Gastrocnemius medialis (tissue), 4 donors: ENCODE data around the gene SCN5A. TPM values are rescaled to one million over a fixed set of nuclear protein-coding genes. Genes with fewer than 3 reads are reported as not detected.

Experiments used
- ATAC-seq, 2 donors: fragments of 150-250 bp; one replicate each; pipeline ENCODE4 v1.9.1; 2016
- DNase-seq, 2 donors: peaks; one replicate each; pipeline ENCODE4 v3.0.0-alpha.2; 2019
- H3K27ac ChIP-seq, 4 donors: fragments of 200-600 bp; sonication (generic); 1 replicate in 1 of 4; 2 replicates in 3 of 4; pipeline ENCODE4 v1.5.1; 2016 to 2018; ENCODE audit warnings: mild to moderate bottlenecking in 2 of 4, moderate library complexity in 1 of 4
- H3K27me3 ChIP-seq, 3 donors: fragments of 200-600 bp; sonication (generic) in 2 of 3; 1 replicate in 1 of 3; 2 replicates in 2 of 3; pipeline versions ENCODE4 v1.5.1 to v1.6.0; 2016 to 2019; ENCODE audit warnings: mild to moderate bottlenecking in 1 of 3, moderate library complexity in 1 of 3
- H3K36me3 ChIP-seq, 2 donors: fragments of 200-600 bp; sonication (generic) in 1 of 2; one replicate each; pipeline ENCODE4 v1.5.1; 2017 to 2018
- H3K4me1 ChIP-seq, 2 donors: fragments of 200-600 bp; sonication (generic) in 1 of 2; one replicate each; pipeline ENCODE4 v1.5.1; 2016 to 2017; ENCODE audit warnings: mild to moderate bottlenecking in 2 of 2
- H3K4me3 ChIP-seq, 4 donors: fragments of 200-600 bp; sonication (generic) in 3 of 4; 1 replicate in 1 of 4; 2 replicates in 3 of 4; pipeline ENCODE4 v1.5.1; 2016 to 2019; ENCODE audit warnings: mild to moderate bottlenecking in 2 of 4
- H3K9me3 ChIP-seq, 3 donors: fragments of 200-600 bp; sonication (generic) in 2 of 3; 1 replicate in 1 of 3; 2 replicates in 2 of 3; pipeline ENCODE4 v1.5.1; 2016 to 2019
- CTCF ChIP-seq, 5 experiments: fragments of 450-650 bp in 3 of 5; fragments of 200-600 bp in 2 of 5; sonication (generic) in 2 of 5; IDR thresholded peaks in 4 of 5; conservative IDR thresholded peaks in 1 of 5; 1 replicate in 4 of 5; 2 replicates in 1 of 5; pipeline ENCODE4 v1.5.1; 2016 to 2019; ENCODE audit warnings: antibody characterized with exemption in 5 of 5, mild to moderate bottlenecking in 3 of 5, moderate library complexity in 3 of 5
- POLR2A ChIP-seq, 2 donors: fragments of 450-650 bp; IDR thresholded peaks; one replicate each; pipeline ENCODE4 v1.6.1; 2017; ENCODE audit warnings: antibody characterized with exemption in 2 of 2, mild to moderate bottlenecking in 2 of 2, moderate library complexity in 2 of 2
- in situ Hi-C, 4 donors: fragments of 200-750 bp; cut with MboI; loops; one replicate each; pipeline versions ENCODE4 v1.15.0 to v1.8.0; 2017; ENCODE audit warnings: low sequenced_read_pairs in 4 of 4
- intact Hi-C: fragments of 100-400 bp; cut with DNase I; formaldehyde crosslinking; loops from one replicate; pipeline ENCODE4 v1.15.1; 2023; ENCODE audit warnings: low total_unique reads
- total RNA-seq, 4 donors: library from RNA; depleted of rRNA; stranded (reverse); fragments of >200 nt; gene quantifications; one replicate each; pipeline versions ENCODE4 v1.1.0 to v1.2.3, GENCODE V29; 2016

The SCN5A gene
- total RNA-seq, 4 donors from 2014 or later: 0.05 to 4.3 (median 2.8) TPM; not detected in 1

DNA sequence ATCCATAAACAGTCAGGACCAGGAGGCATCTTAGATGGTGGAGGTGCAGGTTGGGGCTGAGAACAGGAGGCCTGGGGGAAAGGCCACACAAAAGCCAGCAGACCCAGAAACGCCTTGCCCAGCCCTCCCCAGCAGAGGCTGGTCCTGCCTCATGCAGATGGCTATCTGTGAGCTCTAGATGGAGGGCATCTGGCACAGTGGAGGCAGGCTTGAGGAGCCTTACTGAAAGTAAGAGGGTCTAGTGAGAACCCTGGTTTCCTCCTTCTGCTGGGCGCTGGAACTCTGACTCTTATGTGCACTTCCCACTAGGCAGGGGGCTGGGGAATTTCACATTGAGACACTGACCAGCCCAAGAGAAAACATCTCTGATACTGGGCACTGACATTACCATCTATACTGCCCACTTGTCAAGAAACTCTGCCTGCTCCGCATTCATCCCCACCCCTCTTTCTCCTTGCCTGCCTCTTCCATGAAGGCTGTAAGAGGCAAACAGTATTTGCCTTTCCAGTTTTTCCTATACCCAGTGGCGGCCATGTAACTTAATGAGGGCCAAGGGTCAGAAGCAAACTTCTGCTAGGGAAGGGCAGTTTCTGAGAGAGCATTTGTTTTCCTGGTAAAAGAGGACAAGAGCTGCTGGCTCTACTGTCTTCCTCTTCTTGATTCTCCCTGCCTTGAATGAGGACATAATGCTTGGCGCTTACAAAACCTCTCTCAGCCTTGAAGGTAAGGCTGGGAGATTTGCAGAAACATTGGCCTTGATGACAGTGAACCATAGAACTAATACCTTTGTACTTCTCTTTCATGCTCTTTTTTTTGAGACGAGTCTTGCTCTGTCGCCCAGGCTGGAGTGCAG is 4.4 kb upstream of the SCN5A start:
- in situ Hi-C loops: loop anchor here in 1 of 4 donors (5.0 kb wide), 1 partner anchor 132 kb away; no protein-coding TSS in a partner anchor
- Histone ChIP-seq H3K27me3 (peaks cover 9 to 18% (median 16%) of the 10 kb centered on the region in 3 donors), H3K27ac (no peak overlapping the region), H3K4me1 (peaks cover 3 to 6% of the 10 kb centered on the region in 2 donors), H3K9me3 (no peaks in the 10 kb centered on the region), H3K36me3 (no peaks in the 10 kb centered on the region), H3K4me3 (no peak overlapping the region)
- intact Hi-C loops: no loop called here
- ATAC-seq (no peak), DNase-seq (no peak)
- no peak for TF ChIP-seq POLR2A (IDR thresholded peaks at IDR 0.05)
- no peak for TF ChIP-seq CTCF (IDR thresholded peaks at IDR 0.05 in 4 of 5, conservative IDR thresholded peaks at IDR 0.05 in 1 of 5)

- H3K4me1 ChIP-seq: peaks cover 6 to 10% of the 10 kb centered on the region in 2 donors
- peaks cover 11 to 28% (median 20%) of the 10 kb centered on the region in 3 donors for H3K27me3 ChIP-seq
- intact Hi-C loops: no loop called here
- no peak for DNase-seq
- H3K9me3 ChIP-seq: no peaks in the 10 kb centered on the region
- no peak overlapping the region for H3K4me3 ChIP-seq
- in situ Hi-C loops: loop anchor here in 1 of 4 donors (5.0 kb wide), 1 partner anchor 131 kb away; no protein-coding TSS in a partner anchor
- no peak for ATAC-seq
- TF ChIP-seq POLR2A (IDR thresholded peaks at IDR 0.05) (no peak), CTCF (IDR thresholded peaks at IDR 0.05 in 4 of 5, conservative IDR thresholded peaks at IDR 0.05 in 1 of 5) (no peak)
- no peaks in the 10 kb centered on the region for H3K36me3 ChIP-seq
- no peak overlapping the region for H3K27ac ChIP-seq
Observed at GRCh38 chr3:38652934-38653333, 3.4 kb upstream of the SCN5A start.

DNA sequence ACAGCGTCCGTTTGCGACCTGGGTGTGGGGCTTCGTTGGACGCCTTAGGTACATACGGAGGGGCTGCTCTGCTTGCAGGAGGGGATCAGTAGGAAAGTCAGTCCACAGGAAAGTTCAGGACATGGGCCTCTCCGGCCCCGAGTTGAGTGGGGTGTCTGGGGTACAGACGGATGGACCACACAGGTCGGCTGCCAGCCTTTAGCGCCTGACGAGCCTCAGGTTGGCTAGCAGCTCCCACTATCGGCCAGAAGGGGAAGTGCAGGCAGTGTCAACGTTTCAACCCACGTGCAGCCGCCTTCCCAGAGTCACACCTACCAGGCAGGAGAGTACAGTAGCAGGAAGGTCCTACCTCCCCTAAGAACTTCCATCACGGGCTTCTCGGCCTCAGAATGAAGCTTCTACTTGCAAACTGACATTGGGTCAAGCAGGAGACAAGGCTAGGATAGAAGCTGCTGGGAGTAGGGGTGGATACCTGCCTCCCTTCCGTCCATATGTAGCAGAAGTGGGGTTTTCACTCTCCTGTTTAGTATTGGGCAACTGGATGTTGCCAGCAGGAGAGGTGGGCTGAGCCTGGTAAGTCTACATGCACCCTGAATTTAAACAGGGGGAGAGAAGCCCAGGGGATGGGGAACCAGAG is 1.8 kb upstream of the SCN5A start:
- Histone ChIP-seq H3K4me3 (peak overlapping the region in 1 of 4 donors; percentile 15), H3K4me1 (peaks cover 6 to 10% of the 10 kb centered on the region in 2 donors), H3K27ac (no peak overlapping the region), H3K27me3 (peaks cover 19 to 25% (median 24%) of the 10 kb centered on the region in 3 donors), H3K36me3 (no peaks in the 10 kb centered on the region), H3K9me3 (no peaks in the 10 kb centered on the region)
- DNase-seq (peak; percentile 29 to 34), ATAC-seq (peak; percentile 63 to 82)
- TF ChIP-seq CTCF (IDR thresholded peaks at IDR 0.05 in 4 of 5, conservative IDR thresholded peaks at IDR 0.05 in 1 of 5): peak; percentile 81 to 92 (median 89)
- TF ChIP-seq POLR2A (IDR thresholded peaks at IDR 0.05): no peak
- in situ Hi-C loops: loop anchor here in 1 of 4 donors (5.0 kb wide), 1 partner anchor 129 kb away; no protein-coding TSS in a partner anchor
- intact Hi-C loops: loop anchor here (1.0 kb wide), 2 partner anchors 130 to 155 kb away; partner anchors contain the start of gene EXOG

GRCh38 chr3:38650248-38650951 is 913 bp upstream of the SCN5A start:
- H3K27me3 ChIP-seq: peaks cover 19 to 25% (median 19%) of the 10 kb centered on the region in 3 donors
- peaks cover 6 to 10% of the 10 kb centered on the region in 2 donors for H3K4me1 ChIP-seq
- DNase-seq (no peak), ATAC-seq (no peak)
- H3K36me3 ChIP-seq: no peaks in the 10 kb centered on the region
- in situ Hi-C loops: loop anchor here in 1 of 4 donors (5.0 kb wide), 1 partner anchor 128 kb away; no protein-coding TSS in a partner anchor
- intact Hi-C loops: no loop called here
- H3K27ac ChIP-seq: no peak overlapping the region
- H3K4me3 ChIP-seq: peak overlapping the region in 3 of 4 donors; percentile 39 to 50 (median 43)
- no peaks in the 10 kb centered on the region for H3K9me3 ChIP-seq
- TF ChIP-seq POLR2A (IDR thresholded peaks at IDR 0.05): no peak
- TF ChIP-seq CTCF (IDR thresholded peaks at IDR 0.05 in 4 of 5, conservative IDR thresholded peaks at IDR 0.05 in 1 of 5): no peak
